ENCODE data around the gene CXorf49.

Gene CXorf49

GRCh38 chrX:71671043-71671780 is 46.9 kb downstream of the CXorf49 start:
- ATAC-seq, result no peak
- no peak for TF ChIP-seq ZFP30 (CRISPR knock-in tag; IDR thresholded peaks at IDR 0.05)
- TF ChIP-seq TCF4 (CRISPR knock-in tag; IDR thresholded peaks at IDR 0.05; ENCODE audit: borderline replicate concordance), result no peak
- no peak for TF ChIP-seq ZNF565 (CRISPR knock-in tag; conservative IDR thresholded peaks at IDR 0.05; ENCODE audit: low read depth)
- TF ChIP-seq ZFP3 (CRISPR knock-in tag; IDR thresholded peaks at IDR 0.05), result no peak
- no peak for TF ChIP-seq RARB (CRISPR knock-in tag; IDR thresholded peaks at IDR 0.05)
- no peak for TF ChIP-seq TSHZ2 (CRISPR knock-in tag; IDR thresholded peaks at IDR 0.05)
- no peak for TF ChIP-seq ARNTL (CRISPR knock-in tag; IDR thresholded peaks at IDR 0.05; ENCODE audit: borderline replicate concordance, low read depth)
- TF ChIP-seq BACH2 (CRISPR knock-in tag; IDR thresholded peaks at IDR 0.05; ENCODE audit: borderline replicate concordance), result no peak
- no peak for TF ChIP-seq SNAI2 (CRISPR knock-in tag; IDR thresholded peaks at IDR 0.05)
- no peak for TF ChIP-seq CREB5 (CRISPR knock-in tag; IDR thresholded peaks at IDR 0.05; ENCODE audit: low read depth)
- no peak for TF ChIP-seq CSDC2 (CRISPR knock-in tag; IDR thresholded peaks at IDR 0.05)
- no peak for TF ChIP-seq PATZ1 (CRISPR knock-in tag; IDR thresholded peaks at IDR 0.05; ENCODE audit: borderline replicate concordance)

- ATAC-seq, result peak; percentile 88
These were observed 48.1 kb downstream of the CXorf49 start for GRCh38 chrX:71669947-71670346.

- ATAC-seq, result no peak
- no peak for TF ChIP-seq ZNF565 (CRISPR knock-in tag; conservative IDR thresholded peaks at IDR 0.05; ENCODE audit: low read depth)
- TF ChIP-seq TSHZ2 (CRISPR knock-in tag; IDR thresholded peaks at IDR 0.05), result no peak
- TF ChIP-seq CSRNP3 (CRISPR knock-in tag; IDR thresholded peaks at IDR 0.05), result no peak
- TF ChIP-seq CREB5 (CRISPR knock-in tag; IDR thresholded peaks at IDR 0.05; ENCODE audit: low read depth), result no peak
- TF ChIP-seq ZC3H10 (CRISPR knock-in tag; IDR thresholded peaks at IDR 0.05), result no peak
- no peak for TF ChIP-seq PPARA (CRISPR knock-in tag; IDR thresholded peaks at IDR 0.05; ENCODE audit: borderline replicate concordance)
- no peak for TF ChIP-seq TCF4 (CRISPR knock-in tag; IDR thresholded peaks at IDR 0.05; ENCODE audit: borderline replicate concordance)
- no peak for TF ChIP-seq ZFP30 (CRISPR knock-in tag; IDR thresholded peaks at IDR 0.05)
- TF ChIP-seq BACH2 (CRISPR knock-in tag; IDR thresholded peaks at IDR 0.05; ENCODE audit: borderline replicate concordance), result no peak
- no peak for TF ChIP-seq GLIS3 (CRISPR knock-in tag; IDR thresholded peaks at IDR 0.05)
- no peak for TF ChIP-seq POU6F1 (CRISPR knock-in tag; IDR thresholded peaks at IDR 0.05; ENCODE audit: borderline replicate concordance, low read depth)
These were observed 48.6 kb downstream of the CXorf49 start for GRCh38 chrX:71669492-71669891.
